Glomerular visceral epithelial cell (primary cell): ENCODE data around the gene PRDM12.

Experiments
- DNase-seq: peaks from one replicate; pipeline ENCODE4 v3.0.0-alpha.2; 2016; ENCODE audit errors: extremely low spot score

PRDM12 gene

GRCh38 chr9:130664251-130665028 is at the start of gene PRDM12:
Gene PRDM12, plus strand, starts transcription at chr9:130664594. Its CDS starts 60 bp downstream, at chr9:130664654.
- no peak for DNase-seq

- DNase-seq = no peak
Measured at GRCh38 chr9:130616451-130616850, 47.9 kb upstream of the PRDM12 start.

DNA sequence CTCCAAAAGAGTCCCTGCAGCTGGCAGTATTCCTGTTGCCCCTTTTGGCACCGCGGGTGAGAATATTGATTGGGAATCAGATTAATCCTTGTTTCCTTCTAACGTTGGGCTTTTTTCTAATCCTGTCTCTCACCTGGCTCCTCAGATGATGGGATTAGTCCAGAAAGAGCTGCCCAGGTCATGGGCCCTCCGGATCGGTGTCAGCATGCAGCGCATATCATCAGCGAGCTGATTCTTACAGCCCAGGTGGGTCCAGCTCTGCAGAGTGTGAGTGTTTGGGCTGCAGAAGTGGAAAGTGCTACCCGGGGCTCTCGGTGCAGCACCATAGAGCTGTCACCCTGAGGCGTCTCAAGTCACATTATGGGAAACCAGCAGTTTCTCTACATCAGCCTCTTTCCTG is 40.9 kb upstream of the PRDM12 start:
- no peak for DNase-seq

GRCh38 chr9:130624154-130624553 is 40.2 kb upstream of the PRDM12 start:
- DNase-seq = no peak

GRCh38 chr9:130626249-130626996 is 38.0 kb upstream of the PRDM12 start:
- DNase-seq = no peak

GRCh38 chr9:130627051-130627450 is 37.3 kb upstream of the PRDM12 start:
- no peak for DNase-seq

- DNase-seq = no peak
Measured at GRCh38 chr9:130627896-130628792, 36.2 kb upstream of the PRDM12 start.

DNA sequence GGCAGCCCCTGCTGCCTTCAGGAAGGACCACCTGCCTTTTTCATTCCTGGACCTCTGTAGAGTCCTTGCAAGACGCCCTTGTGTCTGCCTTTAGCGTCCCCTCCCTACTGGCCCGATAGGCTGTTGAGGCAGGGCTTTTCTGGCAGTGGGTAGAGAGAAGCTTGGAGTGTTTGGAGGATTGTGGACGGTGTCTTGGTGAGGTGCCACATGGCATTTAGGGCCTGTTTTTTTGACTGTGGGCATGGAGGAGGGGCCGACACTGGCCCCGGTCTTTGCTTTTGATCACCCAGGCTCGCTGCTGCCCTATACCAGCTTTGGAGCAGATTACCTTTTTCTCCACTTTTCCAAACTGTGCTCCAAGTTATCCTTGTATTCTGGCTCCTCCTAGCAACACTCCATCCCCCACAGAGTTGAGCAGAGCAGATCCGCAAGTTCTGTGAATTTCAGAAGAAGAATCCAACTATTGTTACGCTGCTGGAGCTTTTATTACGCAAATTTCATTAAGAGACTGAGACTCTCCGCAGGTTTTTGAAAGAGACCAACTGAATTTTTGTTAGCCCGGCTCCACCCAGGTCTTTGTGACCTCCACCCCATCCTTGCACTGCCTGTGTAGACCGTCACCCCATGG is 34.8 kb upstream of the PRDM12 start:
- no peak for DNase-seq

GRCh38 chr9:130630071-130630450 is 34.3 kb upstream of the PRDM12 start:
- no peak for DNase-seq

DNA sequence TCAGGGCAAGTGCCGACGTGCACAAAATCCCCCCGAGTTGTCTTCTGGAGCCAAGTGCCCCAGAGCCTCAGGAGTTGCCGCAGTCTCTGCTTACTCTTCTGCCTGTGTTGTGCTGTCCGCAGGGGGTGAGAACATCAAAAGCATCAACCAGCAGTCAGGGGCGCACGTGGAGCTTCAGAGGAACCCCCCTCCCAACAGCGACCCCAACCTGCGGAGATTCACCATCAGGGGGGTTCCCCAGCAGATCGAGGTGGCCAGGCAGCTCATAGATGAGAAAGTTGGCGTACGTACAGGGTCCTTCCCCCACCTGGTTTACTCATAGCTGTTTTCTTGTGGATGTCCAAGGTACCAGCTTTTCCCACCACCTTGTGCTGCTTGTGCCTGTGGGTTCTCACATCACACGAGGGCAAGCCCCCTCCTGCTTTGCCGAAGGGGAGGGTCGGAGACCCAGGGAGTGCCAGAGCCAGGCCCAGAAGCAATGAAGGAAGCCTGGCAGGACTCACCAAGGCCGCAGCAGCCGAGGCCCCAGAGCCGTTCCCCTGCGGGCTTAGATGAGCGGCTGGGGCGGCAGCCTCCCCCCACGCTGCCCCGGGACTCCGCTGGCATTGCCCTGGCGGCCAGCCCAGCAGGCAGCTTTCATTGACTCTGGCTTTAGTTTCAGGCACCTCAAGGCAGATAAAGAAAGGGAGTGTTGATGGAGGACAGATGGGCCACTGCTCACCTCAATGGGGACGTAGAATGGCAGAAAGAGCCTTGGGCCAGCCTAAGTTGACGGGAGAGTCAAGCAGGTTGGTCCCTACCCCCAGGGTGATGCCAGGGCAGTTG is 33.7 kb upstream of the PRDM12 start:
- DNase-seq = no peak

DNA sequence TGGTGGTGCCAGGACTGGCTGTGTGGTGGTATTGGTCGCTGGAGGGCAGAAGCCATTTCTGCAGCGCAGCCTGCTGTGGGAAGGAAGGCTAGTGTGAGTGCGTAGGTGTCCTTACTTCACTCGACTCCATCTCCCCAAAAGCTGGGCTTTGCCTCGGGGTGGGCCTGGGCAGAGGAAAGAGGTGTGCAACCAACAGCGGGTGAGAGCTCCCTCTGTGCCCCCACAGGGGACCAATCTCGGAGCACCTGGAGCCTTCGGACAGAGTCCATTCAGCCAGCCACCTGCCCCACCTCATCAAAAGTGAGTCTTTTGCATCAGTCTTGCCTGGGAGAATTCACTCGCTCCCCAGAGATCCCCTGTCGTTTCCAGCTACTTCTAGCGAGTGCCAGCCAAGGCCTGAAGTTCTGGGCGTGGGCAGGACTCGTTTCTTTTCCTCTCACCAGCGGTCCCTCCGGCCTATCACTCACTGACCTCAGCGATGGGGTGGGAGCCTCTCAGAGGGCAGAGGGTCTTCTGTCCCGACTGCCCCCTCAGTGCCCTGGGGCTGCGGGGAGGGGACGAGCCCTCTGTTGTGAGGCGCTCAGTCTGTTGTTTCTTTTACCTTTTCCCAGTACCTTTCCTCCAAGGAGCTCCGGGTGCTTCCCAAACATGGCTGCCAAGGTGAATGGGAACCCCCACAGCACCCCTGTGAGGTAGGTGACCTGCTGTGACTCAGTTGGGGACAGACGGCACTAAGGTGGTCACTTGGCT is 32.9 kb upstream of the PRDM12 start:
- no peak for DNase-seq

- DNase-seq = no peak
Measured at GRCh38 chr9:130632081-130632710, 32.2 kb upstream of the PRDM12 start.

DNA sequence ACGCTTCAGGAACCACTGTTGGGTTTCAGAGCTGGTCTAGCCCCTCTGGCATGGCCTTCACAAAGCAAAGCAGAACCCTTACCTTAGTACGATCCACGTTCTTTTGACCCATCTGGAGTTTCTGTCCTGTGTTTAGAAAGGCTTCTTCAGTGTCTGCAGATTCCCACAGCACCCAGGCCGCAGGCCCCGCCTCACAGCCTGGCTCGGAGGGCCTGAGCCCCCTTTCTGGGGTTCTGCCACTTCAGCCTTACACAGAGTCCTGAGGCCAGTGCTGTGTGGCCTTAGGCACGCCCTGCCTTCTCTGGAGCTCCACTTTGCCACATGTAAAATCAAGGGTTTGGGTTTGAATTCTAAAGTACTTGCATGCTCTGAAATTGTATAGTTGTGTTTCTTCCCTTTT is 31.6 kb upstream of the PRDM12 start:
- DNase-seq = no peak

GRCh38 chr9:130633336-130634190 is 30.8 kb upstream of the PRDM12 start:
- DNase-seq = no peak

DNA sequence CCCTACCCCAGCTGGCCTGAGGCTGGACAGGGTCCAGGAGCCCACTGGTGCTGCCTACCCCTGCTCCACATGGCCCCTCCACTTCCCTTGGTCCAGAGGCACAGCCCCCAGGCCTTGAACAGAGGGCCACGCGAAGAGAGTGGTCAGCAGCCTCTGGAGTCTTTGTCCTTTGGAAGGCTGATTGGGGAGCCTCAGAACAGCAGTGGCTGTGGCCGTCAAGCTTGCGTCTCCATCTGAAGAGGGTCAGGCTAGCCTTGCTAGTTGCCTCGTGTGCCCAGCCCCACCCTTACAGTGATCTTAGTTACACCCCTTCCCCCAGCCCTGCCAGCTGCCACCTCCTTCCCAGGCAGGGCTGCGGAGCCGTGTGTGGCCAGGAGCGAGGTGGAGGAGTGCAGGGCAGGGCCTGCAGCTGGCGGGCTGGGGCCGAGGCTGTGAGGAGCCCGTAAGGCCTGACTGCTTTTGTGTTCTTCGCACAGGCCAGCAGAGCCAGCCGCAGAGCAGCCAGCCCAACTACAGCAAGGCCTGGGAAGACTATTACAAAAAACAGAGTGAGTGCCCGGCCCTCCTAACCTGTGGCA is 30.1 kb upstream of the PRDM12 start:
- DNase-seq = no peak

DNA sequence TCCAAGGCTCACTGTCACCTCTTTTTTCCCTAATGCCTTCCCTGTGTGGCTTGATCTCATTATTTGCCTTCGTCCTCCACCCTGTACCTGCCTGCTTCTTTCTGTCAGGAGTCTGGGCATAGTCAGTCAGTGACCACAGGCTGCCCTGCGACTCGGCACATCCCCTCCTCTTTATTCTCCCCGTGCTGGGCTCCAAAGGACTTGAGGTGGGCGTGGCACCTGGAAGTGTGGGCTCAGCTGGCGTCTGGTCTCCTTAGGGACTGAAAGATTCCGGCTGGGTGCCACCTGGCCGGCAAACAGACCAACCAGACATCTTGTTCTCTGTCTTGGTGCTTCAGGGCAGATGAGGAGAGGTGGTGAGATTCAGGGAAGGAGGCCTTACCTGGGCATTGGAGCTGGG is 29.6 kb upstream of the PRDM12 start:
- DNase-seq = no peak

DNA sequence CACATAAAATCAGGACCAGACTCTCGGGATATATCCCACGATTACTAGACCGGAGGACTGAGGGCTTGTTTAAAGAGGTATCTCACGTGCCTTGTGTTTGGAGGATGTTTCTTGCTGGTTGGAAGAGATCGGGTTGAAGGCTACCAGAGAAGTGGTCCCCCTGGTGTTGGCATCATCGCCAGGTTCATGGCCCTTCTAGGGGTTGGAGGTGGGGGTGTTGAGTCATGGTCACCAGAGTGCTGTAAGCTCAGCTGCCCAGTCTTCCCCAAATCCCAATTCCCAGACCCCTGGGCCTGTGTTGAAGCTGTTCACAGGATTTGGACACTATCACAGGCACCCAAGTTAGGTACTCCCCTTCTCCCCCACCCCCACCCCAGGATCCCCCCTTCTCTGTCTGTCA is 29.1 kb upstream of the PRDM12 start:
- no peak for DNase-seq
